GM23338 (cell line): ENCODE results near the gene GET4. TPM values are rescaled to one million over a fixed set of nuclear protein-coding genes. Genes with fewer than 3 reads are reported as not detected.

Experiments used
- EZH2 ChIP-seq: fragments of 200-600 bp; sonication (generic); IDR thresholded peaks from one replicate; pipeline ENCODE4 v1.8.0; 2017; ENCODE audit warnings: antibody characterized with exemption, mild to moderate bottlenecking, low read depth; ENCODE audit not compliant: unreplicated experiment
- EZH2phosphoT487 ChIP-seq: fragments of 200-600 bp; sonication (generic); IDR thresholded peaks from one replicate; pipeline ENCODE4 v1.8.1; 2018; ENCODE audit warnings: antibody characterized with exemption; ENCODE audit not compliant: unreplicated experiment
- JUNB ChIP-seq: IDR thresholded peaks from one replicate; pipeline ENCODE4 v1.6.1; 2016; ENCODE audit warnings: antibody characterized with exemption; ENCODE audit not compliant: unreplicated experiment
- NANOG ChIP-seq: IDR thresholded peaks from 2 replicates; pipeline ENCODE4 v1.6.1; 2016; ENCODE audit warnings: antibody characterized with exemption, borderline replicate concordance
- POLR2AphosphoS5 ChIP-seq: IDR thresholded peaks from 2 replicates; pipeline ENCODE4 v1.6.1; 2016; ENCODE audit warnings: antibody characterized with exemption, low read depth
- STAT1 ChIP-seq: IDR thresholded peaks from one replicate; pipeline ENCODE4 v1.6.1; 2016; ENCODE audit warnings: antibody characterized with exemption; ENCODE audit not compliant: unreplicated experiment
- ZNF114 ChIP-seq: fragments of 250-450 bp; sonication (Bioruptor Pico); IDR thresholded peaks from 2 replicates; pipeline ENCODE4 v1.5.0; 2020; ENCODE audit warnings: mild to moderate bottlenecking, moderate library complexity
- polyA plus RNA-seq: library from polyadenylated mRNA; unstranded; fragments of >200 nt; fragmentation: Nextera tagmentation; extraction: Ambion mirVana; gene quantifications from 2 replicates; pipeline ENCODE4 v1.2.1, GENCODE V29; 2016
- total RNA-seq: library from RNA; depleted of rRNA; stranded (reverse); fragments of >200 nt; shearing (Covaris generic); gene quantifications from 2 replicates; pipeline ENCODE4 v1.2.3, GENCODE V29; 2014
- TF ChIP-seq, protein P1 (sequence below): fragments of 250-450 bp; sonication (Bioruptor Pico); IDR thresholded peaks from 2 replicates; pipeline ENCODE4 v1.5.0; 2020; ENCODE audit warnings: mild to moderate bottlenecking, moderate library complexity
- TF ChIP-seq, protein P2 (sequence below), 2 experiments: fragments of 200-600 bp in 1 of 2; sonication (generic) in 1 of 2; conservative IDR thresholded peaks; 2 replicates each; pipeline versions ENCODE4 v1.5.1 to v1.6.1; 2016 to 2017; ENCODE audit warnings: antibody characterized with exemption in 2 of 2, low read depth in 2 of 2, mild to moderate bottlenecking in 2 of 2, moderate library complexity in 1 of 2
- TF ChIP-seq, protein P3 (sequence below): IDR thresholded peaks from one replicate; pipeline ENCODE4 v1.6.1; 2018; ENCODE audit warnings: antibody characterized with exemption; ENCODE audit not compliant: unreplicated experiment

Gene GET4
- total and polyA plus RNA-seq, 2 experiments from 2014 or later = 48.0 to 79.1 TPM

DNA sequence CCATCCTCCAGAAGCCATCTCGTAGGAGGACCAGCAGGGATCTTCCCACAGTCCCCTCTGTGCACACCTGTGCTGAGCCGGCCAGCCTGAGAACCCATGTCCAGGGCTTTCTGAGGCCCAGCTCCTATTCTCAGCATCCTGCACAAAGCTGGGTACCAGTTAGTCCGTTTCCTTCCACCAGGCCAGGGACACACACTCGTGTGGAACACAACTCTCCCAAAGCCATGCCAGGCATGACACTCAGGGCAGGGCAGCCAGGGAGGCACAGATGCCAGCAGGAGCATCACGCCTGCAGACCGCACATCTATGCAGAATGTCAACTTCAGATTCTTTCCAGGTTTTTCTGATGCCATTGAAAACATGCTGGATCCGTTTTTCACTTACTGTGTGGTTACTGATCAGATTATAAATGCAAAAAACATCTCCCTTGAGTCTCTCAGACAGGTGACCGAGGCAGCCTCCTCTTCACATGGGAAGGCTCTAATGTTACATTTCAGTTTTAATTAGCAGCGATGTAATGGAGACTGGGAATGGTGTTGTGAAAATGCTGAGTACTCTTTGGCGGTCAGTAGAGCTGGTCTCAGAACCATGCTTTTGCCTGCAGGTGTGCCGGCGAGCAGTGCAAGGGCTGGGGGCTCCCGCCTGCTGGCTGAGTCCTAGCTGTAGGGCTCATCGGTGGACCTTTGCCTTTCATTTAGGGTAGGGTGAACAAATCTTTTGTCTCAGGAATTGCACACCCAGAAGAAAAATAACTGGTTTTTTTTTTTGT, 47.4 kb upstream of the GET4 start (continued):
- TF ChIP-seq, protein P1, sequence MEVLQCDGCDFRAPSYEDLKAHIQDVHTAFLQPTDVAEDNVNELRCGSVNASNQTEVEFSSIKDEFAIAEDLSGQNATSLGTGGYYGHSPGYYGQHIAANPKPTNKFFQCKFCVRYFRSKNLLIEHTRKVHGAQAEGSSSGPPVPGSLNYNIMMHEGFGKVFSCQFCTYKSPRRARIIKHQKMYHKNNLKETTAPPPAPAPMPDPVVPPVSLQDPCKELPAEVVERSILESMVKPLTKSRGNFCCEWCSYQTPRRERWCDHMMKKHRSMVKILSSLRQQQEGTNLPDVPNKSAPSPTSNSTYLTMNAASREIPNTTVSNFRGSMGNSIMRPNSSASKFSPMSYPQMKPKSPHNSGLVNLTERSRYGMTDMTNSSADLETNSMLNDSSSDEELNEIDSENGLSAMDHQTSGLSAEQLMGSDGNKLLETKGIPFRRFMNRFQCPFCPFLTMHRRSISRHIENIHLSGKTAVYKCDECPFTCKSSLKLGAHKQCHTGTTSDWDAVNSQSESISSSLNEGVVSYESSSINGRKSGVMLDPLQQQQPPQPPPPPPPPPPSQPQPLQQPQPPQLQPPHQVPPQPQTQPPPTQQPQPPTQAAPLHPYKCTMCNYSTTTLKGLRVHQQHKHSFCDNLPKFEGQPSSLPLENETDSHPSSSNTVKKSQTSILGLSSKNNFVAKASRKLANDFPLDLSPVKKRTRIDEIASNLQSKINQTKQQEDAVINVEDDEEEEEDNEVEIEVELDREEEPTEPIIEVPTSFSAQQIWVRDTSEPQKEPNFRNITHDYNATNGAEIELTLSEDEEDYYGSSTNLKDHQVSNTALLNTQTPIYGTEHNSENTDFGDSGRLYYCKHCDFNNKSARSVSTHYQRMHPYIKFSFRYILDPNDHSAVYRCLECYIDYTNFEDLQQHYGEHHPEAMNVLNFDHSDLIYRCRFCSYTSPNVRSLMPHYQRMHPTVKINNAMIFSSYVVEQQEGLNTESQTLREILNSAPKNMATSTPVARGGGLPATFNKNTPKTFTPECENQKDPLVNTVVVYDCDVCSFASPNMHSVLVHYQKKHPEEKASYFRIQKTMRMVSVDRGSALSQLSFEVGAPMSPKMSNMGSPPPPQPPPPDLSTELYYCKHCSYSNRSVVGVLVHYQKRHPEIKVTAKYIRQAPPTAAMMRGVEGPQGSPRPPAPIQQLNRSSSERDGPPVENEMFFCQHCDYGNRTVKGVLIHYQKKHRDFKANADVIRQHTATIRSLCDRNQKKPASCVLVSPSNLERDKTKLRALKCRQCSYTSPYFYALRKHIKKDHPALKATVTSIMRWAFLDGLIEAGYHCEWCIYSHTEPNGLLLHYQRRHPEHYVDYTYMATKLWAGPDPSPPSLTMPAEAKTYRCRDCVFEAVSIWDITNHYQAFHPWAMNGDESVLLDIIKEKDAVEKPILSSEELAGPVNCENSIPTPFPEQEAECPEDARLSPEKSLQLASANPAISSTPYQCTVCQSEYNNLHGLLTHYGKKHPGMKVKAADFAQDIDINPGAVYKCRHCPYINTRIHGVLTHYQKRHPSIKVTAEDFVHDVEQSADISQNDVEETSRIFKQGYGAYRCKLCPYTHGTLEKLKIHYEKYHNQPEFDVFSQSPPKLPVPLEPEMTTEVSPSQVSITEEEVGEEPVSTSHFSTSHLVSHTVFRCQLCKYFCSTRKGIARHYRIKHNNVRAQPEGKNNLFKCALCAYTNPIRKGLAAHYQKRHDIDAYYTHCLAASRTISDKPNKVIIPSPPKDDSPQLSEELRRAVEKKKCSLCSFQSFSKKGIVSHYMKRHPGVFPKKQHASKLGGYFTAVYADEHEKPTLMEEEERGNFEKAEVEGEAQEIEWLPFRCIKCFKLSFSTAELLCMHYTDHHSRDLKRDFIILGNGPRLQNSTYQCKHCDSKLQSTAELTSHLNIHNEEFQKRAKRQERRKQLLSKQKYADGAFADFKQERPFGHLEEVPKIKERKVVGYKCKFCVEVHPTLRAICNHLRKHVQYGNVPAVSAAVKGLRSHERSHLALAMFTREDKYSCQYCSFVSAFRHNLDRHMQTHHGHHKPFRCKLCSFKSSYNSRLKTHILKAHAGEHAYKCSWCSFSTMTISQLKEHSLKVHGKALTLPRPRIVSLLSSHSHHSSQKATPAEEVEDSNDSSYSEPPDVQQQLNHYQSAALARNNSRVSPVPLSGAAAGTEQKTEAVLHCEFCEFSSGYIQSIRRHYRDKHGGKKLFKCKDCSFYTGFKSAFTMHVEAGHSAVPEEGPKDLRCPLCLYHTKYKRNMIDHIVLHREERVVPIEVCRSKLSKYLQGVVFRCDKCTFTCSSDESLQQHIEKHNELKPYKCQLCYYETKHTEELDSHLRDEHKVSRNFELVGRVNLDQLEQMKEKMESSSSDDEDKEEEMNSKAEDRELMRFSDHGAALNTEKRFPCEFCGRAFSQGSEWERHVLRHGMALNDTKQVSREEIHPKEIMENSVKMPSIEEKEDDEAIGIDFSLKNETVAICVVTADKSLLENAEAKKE (CRISPR knock-in tag) = no peak
- no peak for TF ChIP-seq POLR2AphosphoS5
- TF ChIP-seq, protein P2, sequence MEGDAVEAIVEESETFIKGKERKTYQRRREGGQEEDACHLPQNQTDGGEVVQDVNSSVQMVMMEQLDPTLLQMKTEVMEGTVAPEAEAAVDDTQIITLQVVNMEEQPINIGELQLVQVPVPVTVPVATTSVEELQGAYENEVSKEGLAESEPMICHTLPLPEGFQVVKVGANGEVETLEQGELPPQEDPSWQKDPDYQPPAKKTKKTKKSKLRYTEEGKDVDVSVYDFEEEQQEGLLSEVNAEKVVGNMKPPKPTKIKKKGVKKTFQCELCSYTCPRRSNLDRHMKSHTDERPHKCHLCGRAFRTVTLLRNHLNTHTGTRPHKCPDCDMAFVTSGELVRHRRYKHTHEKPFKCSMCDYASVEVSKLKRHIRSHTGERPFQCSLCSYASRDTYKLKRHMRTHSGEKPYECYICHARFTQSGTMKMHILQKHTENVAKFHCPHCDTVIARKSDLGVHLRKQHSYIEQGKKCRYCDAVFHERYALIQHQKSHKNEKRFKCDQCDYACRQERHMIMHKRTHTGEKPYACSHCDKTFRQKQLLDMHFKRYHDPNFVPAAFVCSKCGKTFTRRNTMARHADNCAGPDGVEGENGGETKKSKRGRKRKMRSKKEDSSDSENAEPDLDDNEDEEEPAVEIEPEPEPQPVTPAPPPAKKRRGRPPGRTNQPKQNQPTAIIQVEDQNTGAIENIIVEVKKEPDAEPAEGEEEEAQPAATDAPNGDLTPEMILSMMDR (conservative IDR thresholded peaks at IDR 0.05; ENCODE audit: low read depth in 2 of 2) = no peak
- TF ChIP-seq, protein P3, sequence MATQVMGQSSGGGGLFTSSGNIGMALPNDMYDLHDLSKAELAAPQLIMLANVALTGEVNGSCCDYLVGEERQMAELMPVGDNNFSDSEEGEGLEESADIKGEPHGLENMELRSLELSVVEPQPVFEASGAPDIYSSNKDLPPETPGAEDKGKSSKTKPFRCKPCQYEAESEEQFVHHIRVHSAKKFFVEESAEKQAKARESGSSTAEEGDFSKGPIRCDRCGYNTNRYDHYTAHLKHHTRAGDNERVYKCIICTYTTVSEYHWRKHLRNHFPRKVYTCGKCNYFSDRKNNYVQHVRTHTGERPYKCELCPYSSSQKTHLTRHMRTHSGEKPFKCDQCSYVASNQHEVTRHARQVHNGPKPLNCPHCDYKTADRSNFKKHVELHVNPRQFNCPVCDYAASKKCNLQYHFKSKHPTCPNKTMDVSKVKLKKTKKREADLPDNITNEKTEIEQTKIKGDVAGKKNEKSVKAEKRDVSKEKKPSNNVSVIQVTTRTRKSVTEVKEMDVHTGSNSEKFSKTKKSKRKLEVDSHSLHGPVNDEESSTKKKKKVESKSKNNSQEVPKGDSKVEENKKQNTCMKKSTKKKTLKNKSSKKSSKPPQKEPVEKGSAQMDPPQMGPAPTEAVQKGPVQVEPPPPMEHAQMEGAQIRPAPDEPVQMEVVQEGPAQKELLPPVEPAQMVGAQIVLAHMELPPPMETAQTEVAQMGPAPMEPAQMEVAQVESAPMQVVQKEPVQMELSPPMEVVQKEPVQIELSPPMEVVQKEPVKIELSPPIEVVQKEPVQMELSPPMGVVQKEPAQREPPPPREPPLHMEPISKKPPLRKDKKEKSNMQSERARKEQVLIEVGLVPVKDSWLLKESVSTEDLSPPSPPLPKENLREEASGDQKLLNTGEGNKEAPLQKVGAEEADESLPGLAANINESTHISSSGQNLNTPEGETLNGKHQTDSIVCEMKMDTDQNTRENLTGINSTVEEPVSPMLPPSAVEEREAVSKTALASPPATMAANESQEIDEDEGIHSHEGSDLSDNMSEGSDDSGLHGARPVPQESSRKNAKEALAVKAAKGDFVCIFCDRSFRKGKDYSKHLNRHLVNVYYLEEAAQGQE = no peak
- TF ChIP-seq JUNB = no peak
- TF ChIP-seq STAT1 = no peak
- no peak for TF ChIP-seq EZH2
- TF ChIP-seq NANOG = no peak
- no peak for TF ChIP-seq EZH2phosphoT487
- TF ChIP-seq ZNF114 (CRISPR knock-in tag) = no peak
